ENCODE data around the gene MAGEA2B. TPM values are rescaled to one million over a fixed set of nuclear protein-coding genes. Genes with fewer than 3 reads are reported as not detected.
"Not testable (repeated sequence)": the region's sequence is repeated elsewhere in the genome, so short reads cannot be mapped to it uniquely, and the experiment has no call there.

The MAGEA2B gene, protein sequence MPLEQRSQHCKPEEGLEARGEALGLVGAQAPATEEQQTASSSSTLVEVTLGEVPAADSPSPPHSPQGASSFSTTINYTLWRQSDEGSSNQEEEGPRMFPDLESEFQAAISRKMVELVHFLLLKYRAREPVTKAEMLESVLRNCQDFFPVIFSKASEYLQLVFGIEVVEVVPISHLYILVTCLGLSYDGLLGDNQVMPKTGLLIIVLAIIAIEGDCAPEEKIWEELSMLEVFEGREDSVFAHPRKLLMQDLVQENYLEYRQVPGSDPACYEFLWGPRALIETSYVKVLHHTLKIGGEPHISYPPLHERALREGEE
- not detected for total RNA-seq
- not detected for polyA plus RNA-seq (2013, experiment 1 of 2)
- polyA plus RNA-seq (2013, experiment 2 of 2): not detected
- long read RNA-seq, experiment 1: 0 reads
- long read RNA-seq, experiment 2: 0 reads
- long read RNA-seq, experiment 3, partial matches to known transcripts: 0 of 4 reads
- long read RNA-seq, experiment 3, other reads (novel, unspliced or antisense): 2 of 4 reads
- long read RNA-seq, experiment 4: 0 reads

DNA sequence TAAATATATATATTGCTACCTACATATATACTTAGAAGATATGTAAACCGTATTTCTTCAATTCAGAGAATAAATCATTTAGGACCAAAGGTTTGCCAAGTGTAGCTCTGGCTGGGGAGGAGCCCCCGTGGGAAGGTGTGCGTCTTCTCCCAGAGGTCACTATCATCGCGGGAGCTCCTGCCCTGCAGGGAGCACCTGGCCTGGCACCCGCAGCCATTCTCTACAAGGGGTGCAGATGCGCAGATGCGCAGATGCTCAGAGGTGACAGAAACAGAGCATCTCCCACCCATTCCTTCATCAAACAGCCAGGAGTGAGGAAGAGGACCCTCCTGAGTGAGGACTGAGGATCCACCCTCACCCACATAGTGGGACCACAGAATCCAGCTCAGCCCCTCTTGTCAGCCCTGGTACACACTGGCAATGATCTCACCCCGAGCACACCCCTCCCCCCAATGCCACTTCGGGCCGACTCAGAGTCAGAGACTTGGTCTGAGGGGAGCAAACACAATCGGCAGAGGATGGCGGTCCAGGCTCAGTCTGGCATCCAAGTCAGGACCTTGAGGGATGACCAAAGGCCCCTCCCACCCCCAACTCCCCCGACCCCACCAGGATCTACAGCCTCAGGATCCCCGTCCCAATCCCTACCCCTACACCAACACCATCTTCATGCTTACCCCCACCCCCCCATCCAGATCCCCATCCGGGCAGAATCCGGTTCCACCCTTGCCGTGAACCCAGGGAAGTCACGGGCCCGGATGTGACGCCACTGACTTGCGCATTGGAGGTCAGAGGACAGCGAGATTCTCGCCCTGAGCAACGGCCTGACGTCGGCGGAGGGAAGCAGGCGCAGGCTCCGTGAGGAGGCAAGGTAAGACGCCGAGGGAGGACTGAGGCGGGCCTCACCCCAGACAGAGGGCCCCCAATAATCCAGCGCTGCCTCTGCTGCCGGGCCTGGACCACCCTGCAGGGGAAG is at the start of gene MAGEA2B:
Gene MAGEA2B, plus strand, starts transcription at position 814 of the 973 bp plus-strand sequence. CDS start 2,479 bp downstream, outside the sequence.
- H3K4me3 ChIP-seq (ENCODE audit: low read length); H3K9me3 ChIP-seq (ENCODE audit: control insufficient read depth, low read length); H3K27ac Mint-ChIP-seq; H3K4me1 Mint-ChIP-seq; H3K36me3 Mint-ChIP-seq (ENCODE audit: low read depth); H3K27me3 Mint-ChIP-seq (ENCODE audit: insufficient read depth); H3K27ac ChIP-seq (ENCODE audit: low read depth, low read length); H3K4me1 ChIP-seq (ENCODE audit: control insufficient read depth, insufficient read depth, low read length); H3K36me3 ChIP-seq (ENCODE audit: control insufficient read depth, insufficient read depth, low read length); H3K9ac ChIP-seq (ENCODE audit: extremely low read depth, low read length, poor library complexity, severe bottlenecking); H3K9me3 Mint-ChIP-seq; DNase-seq; H3K4me3 Mint-ChIP-seq; H3K27me3 ChIP-seq (ENCODE audit: control insufficient read depth, insufficient read depth, low read length, poor library complexity, severe bottlenecking): not testable (repeated sequence)
- WGBS, 2 experiments (ENCODE audit: insufficient coverage in 1 of 2, insufficient read length in 1 of 2): no CpG with 5 or more reads among the region's 35 CpGs

DNA sequence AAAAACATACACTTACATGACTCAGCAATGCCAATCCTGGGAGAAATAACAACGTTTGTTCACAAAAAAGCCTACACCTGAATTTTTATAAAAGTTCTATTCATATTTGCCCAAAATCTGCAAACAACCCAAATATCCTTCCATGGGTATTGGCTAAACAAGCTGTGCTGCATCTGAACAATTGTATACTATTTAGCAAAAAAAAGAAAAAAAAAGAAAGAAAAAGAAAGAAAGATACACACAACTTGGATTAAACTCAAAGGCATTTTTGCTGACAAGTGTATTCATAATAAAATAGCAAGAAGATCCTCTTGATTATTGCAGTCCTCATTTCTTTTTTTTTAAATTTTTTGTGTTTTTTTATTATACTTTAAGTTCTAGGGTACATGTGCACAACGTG is 40.3 kb upstream of the MAGEA2B start:
- TF ChIP-seq, protein P1, sequence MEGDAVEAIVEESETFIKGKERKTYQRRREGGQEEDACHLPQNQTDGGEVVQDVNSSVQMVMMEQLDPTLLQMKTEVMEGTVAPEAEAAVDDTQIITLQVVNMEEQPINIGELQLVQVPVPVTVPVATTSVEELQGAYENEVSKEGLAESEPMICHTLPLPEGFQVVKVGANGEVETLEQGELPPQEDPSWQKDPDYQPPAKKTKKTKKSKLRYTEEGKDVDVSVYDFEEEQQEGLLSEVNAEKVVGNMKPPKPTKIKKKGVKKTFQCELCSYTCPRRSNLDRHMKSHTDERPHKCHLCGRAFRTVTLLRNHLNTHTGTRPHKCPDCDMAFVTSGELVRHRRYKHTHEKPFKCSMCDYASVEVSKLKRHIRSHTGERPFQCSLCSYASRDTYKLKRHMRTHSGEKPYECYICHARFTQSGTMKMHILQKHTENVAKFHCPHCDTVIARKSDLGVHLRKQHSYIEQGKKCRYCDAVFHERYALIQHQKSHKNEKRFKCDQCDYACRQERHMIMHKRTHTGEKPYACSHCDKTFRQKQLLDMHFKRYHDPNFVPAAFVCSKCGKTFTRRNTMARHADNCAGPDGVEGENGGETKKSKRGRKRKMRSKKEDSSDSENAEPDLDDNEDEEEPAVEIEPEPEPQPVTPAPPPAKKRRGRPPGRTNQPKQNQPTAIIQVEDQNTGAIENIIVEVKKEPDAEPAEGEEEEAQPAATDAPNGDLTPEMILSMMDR (conservative IDR thresholded peaks at IDR 0.05): no peak
- H3K27ac Mint-ChIP-seq: no peak overlapping the region

DNA sequence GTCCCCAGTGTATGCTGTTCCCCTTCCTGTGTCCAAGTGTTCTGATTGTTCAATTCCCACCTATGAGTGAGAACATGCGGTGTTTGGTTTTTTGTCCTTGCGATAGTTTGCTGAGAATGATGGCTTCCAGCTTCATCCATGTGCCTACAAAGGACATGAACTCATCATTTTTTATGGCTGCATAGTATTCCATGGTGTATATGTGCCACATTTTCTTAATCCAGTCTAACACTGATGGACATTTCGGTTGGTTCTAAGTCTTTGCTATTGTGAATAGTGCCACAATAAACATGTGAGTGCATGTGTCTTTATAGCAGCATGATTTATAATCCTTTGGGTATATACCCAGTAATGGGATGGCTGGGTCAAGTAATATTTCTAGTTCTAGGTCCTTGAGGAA is 39.8 kb upstream of the MAGEA2B start:
- not testable (repeated sequence) for H3K27ac Mint-ChIP-seq; H3K4me3 ChIP-seq (ENCODE audit: low read length); DNase-seq; H3K9me3 ChIP-seq (ENCODE audit: control insufficient read depth, low read length); H3K4me1 Mint-ChIP-seq; H3K4me1 ChIP-seq (ENCODE audit: control insufficient read depth, insufficient read depth, low read length); H3K27me3 ChIP-seq (ENCODE audit: control insufficient read depth, insufficient read depth, low read length, poor library complexity, severe bottlenecking); H3K36me3 ChIP-seq (ENCODE audit: control insufficient read depth, insufficient read depth, low read length); H3K27ac ChIP-seq (ENCODE audit: low read depth, low read length); H3K9ac ChIP-seq (ENCODE audit: extremely low read depth, low read length, poor library complexity, severe bottlenecking); H3K4me3 Mint-ChIP-seq; H3K36me3 Mint-ChIP-seq (ENCODE audit: low read depth)
- Mint-ChIP-seq H3K9me3 (peaks cover 40% of the 10 kb centered on the region), H3K27me3 (ENCODE audit: insufficient read depth) (peaks cover 19% of the 10 kb centered on the region)
- 92% methylated on average over 1 of the region's 3 CpGs; no CpG with 5 or more reads in 1 of the 2 experiments for WGBS, 2 experiments (ENCODE audit: insufficient coverage in 1 of 2, insufficient read length in 1 of 2)

More for the DNA sequence above, 40.3 kb upstream of the MAGEA2B start:
- Mint-ChIP-seq H3K27me3 (ENCODE audit: insufficient read depth) (peaks cover 19% of the 10 kb centered on the region), H3K4me3 (no peak overlapping the region), H3K36me3 (ENCODE audit: low read depth) (no peaks in the 10 kb centered on the region), H3K4me1 (no peaks in the 10 kb centered on the region), H3K9me3 (peaks cover 45% of the 10 kb centered on the region)
- H3K9me3 ChIP-seq (ENCODE audit: control insufficient read depth, low read length): no peaks in the 10 kb centered on the region
- no peaks in the 10 kb centered on the region for H3K27me3 ChIP-seq (ENCODE audit: control insufficient read depth, insufficient read depth, low read length, poor library complexity, severe bottlenecking)
- no peak overlapping the region for H3K9ac ChIP-seq (ENCODE audit: extremely low read depth, low read length, poor library complexity, severe bottlenecking)
- 80% methylated on average over 1 of the region's 2 CpGs; no CpG with 5 or more reads in 1 of the 2 experiments for WGBS, 2 experiments (ENCODE audit: insufficient coverage in 1 of 2, insufficient read length in 1 of 2)
- H3K4me3 ChIP-seq (ENCODE audit: low read length): no peak overlapping the region
- no peak overlapping the region for H3K27ac ChIP-seq (ENCODE audit: low read depth, low read length)
- no peak for DNase-seq
- no peaks in the 10 kb centered on the region for H3K36me3 ChIP-seq (ENCODE audit: control insufficient read depth, insufficient read depth, low read length)
- H3K4me1 ChIP-seq (ENCODE audit: control insufficient read depth, insufficient read depth, low read length): no peaks in the 10 kb centered on the region

DNA sequence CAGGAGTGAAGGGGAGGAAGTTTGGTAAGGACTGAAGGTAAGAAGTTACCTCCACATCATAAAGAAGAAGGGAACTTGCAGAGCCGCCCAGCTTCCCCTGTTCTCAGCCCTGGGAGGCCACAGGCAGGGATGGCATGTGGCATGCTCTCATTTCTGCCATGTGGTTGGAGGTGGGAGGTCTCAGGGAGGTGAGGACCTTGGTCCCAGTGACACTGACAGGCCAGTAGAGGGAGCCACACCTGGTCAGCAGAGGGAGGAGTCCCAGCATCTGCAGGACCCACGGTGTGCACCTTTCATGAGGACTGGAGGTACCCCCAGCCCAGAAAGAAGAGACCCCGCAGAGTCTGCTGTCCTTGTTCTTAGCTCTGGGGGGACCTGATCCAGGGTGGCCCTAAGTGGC is 33.4 kb upstream of the MAGEA2B start:
- not testable (repeated sequence) for H3K4me1 Mint-ChIP-seq; H3K9me3 ChIP-seq (ENCODE audit: control insufficient read depth, low read length); H3K9ac ChIP-seq (ENCODE audit: extremely low read depth, low read length, poor library complexity, severe bottlenecking); H3K27ac Mint-ChIP-seq; H3K27ac ChIP-seq (ENCODE audit: low read depth, low read length); H3K36me3 ChIP-seq (ENCODE audit: control insufficient read depth, insufficient read depth, low read length); H3K36me3 Mint-ChIP-seq (ENCODE audit: low read depth); H3K4me3 ChIP-seq (ENCODE audit: low read length); H3K27me3 ChIP-seq (ENCODE audit: control insufficient read depth, insufficient read depth, low read length, poor library complexity, severe bottlenecking); H3K4me1 ChIP-seq (ENCODE audit: control insufficient read depth, insufficient read depth, low read length); H3K4me3 Mint-ChIP-seq; DNase-seq
- H3K27me3 Mint-ChIP-seq (ENCODE audit: insufficient read depth): peaks cover 13% of the 10 kb centered on the region
- peaks cover 16% of the 10 kb centered on the region for H3K9me3 Mint-ChIP-seq
- no CpG with 5 or more reads among the region's 3 CpGs for WGBS, 2 experiments (ENCODE audit: insufficient coverage in 1 of 2, insufficient read length in 1 of 2)

DNA sequence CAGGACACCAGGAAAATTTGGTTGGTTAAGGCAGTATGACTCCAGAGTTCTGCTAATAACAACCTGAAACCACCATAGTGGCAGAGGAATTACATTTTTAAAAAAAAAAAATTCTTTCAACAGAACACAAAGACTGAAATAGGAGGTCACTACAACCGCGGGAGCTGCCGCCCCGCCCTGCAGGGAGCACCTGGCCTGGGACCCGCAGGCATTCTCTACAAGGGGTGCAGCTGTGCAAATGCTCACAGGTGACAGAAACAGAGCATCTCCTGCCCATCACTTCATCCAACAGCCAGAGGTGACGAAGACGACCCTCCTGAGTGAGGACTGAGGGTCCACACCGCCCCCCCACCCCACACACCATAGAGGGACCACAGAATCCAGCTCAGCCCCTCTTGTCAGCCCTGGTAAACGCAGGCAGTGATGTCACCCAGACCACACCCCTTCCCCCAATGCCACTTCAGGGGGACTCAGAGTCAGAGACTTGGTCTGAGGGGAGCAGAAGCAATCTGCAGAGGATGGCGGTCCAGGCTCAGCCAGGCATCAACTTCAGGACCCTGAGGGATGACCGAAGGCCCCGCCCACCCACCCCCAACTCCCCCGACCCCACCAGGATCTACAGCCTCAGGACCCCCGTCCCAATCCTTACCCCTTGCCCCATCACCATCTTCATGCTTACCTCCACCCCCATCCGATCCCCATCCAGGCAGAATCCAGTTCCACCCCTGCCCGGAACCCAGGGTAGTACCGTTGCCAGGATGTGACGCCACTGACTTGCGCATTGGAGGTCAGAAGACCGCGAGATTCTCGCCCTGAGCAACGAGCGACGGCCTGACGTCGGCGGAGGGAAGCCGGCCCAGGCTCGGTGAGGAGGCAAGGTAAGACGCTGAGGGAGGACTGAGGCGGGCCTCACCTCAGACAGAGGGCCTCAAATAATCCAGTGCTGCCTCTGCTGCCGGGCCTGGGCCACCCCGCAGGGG is 16.2 kb upstream of the MAGEA2B start, which contains the start of gene MAGEA3:
Gene MAGEA3, plus strand, starts transcription at position 843 of the 980 bp plus-strand sequence. CDS start 2,039 bp downstream, outside the sequence.
- not testable (repeated sequence) for H3K9me3 ChIP-seq (ENCODE audit: control insufficient read depth, low read length); H3K27me3 Mint-ChIP-seq (ENCODE audit: insufficient read depth); DNase-seq; H3K36me3 ChIP-seq (ENCODE audit: control insufficient read depth, insufficient read depth, low read length); H3K4me1 Mint-ChIP-seq; H3K4me3 Mint-ChIP-seq; H3K36me3 Mint-ChIP-seq (ENCODE audit: low read depth); H3K4me1 ChIP-seq (ENCODE audit: control insufficient read depth, insufficient read depth, low read length); H3K27ac Mint-ChIP-seq; H3K4me3 ChIP-seq (ENCODE audit: low read length); H3K9ac ChIP-seq (ENCODE audit: extremely low read depth, low read length, poor library complexity, severe bottlenecking); H3K27me3 ChIP-seq (ENCODE audit: control insufficient read depth, insufficient read depth, low read length, poor library complexity, severe bottlenecking); H3K27ac ChIP-seq (ENCODE audit: low read depth, low read length)
- WGBS, 2 experiments (ENCODE audit: insufficient coverage in 1 of 2, insufficient read length in 1 of 2): no CpG with 5 or more reads among the region's 34 CpGs
- peaks cover 12% of the 10 kb centered on the region for H3K9me3 Mint-ChIP-seq

Measured in endodermal cell (in vitro differentiated cells).